SW480 (cell line): ENCODE results near the gene CELF2.
"Not testable (repeated sequence)": the region's sequence is repeated elsewhere in the genome, so short reads cannot be mapped to it uniquely, and the experiment has no call there.

ENCODE experiments used
- DNase-seq: peaks from one replicate; pipeline ENCODE4 v3.0.0-alpha.2; 2016; ENCODE audit warnings: low spot score

Gene CELF2

GRCh38 chr10:11330383-11331045 is 312.8 kb downstream of the CELF2 start:
- DNase-seq: no peak

GRCh38 chr10:11331046-11331577 is 313.4 kb downstream of the CELF2 start:
- DNase-seq: no peak

GRCh38 chr10:11331726-11332125 is 314.1 kb downstream of the CELF2 start:
- no peak for DNase-seq

GRCh38 chr10:11332846-11333245 is 315.2 kb downstream of the CELF2 start:
- no peak for DNase-seq

- DNase-seq: no peak
These were observed 316.8 kb downstream of the CELF2 start for GRCh38 chr10:11334436-11334835.

- no peak for DNase-seq
These were observed 317.5 kb downstream of the CELF2 start for GRCh38 chr10:11335167-11335652.

- DNase-seq: no peak
These were observed 318.3 kb downstream of the CELF2 start for GRCh38 chr10:11335881-11336430.

- no peak for DNase-seq
These were observed 319.1 kb downstream of the CELF2 start for GRCh38 chr10:11336722-11337162.

GRCh38 chr10:11337516-11337915 is 319.8 kb downstream of the CELF2 start:
- no peak for DNase-seq

GRCh38 chr10:11338160-11338844 is 320.6 kb downstream of the CELF2 start:
- DNase-seq: no peak

GRCh38 chr10:11339013-11339412 is 321.3 kb downstream of the CELF2 start:
- no peak for DNase-seq

- no peak for DNase-seq
These were observed 322.0 kb downstream of the CELF2 start for GRCh38 chr10:11339660-11340059.

GRCh38 chr10:11341283-11341960 is 323.8 kb downstream of the CELF2 start:
- DNase-seq: no peak

- DNase-seq: no peak
These were observed 326.4 kb downstream of the CELF2 start for GRCh38 chr10:11344081-11344480.

- DNase-seq: no peak
These were observed 326.9 kb downstream of the CELF2 start for GRCh38 chr10:11344550-11344949.

- DNase-seq: peak; percentile 35
These were observed 327.8 kb downstream of the CELF2 start for GRCh38 chr10:11345224-11346054.

- not testable (repeated sequence) for DNase-seq
These were observed 329.9 kb downstream of the CELF2 start for GRCh38 chr10:11347580-11347979.

GRCh38 chr10:11351801-11352200 is 334.1 kb downstream of the CELF2 start:
- DNase-seq: no peak

- no peak for DNase-seq
These were observed 335.6 kb downstream of the CELF2 start for GRCh38 chr10:11353006-11353896.

GRCh38 chr10:11354823-11355222 is 337.2 kb downstream of the CELF2 start:
- DNase-seq: no peak
